ENCODE results near the gene PRRG2. TPM values are rescaled to one million over a fixed set of nuclear protein-coding genes. Genes with fewer than 3 reads are reported as not detected.
A peak's percentile ranks its signal among the peaks of the same experiment; 100 is the strongest.

Gene PRRG2
- total RNA-seq, 2 donors from 2014 or later, result 0.88 to 1.1 TPM

DNA sequence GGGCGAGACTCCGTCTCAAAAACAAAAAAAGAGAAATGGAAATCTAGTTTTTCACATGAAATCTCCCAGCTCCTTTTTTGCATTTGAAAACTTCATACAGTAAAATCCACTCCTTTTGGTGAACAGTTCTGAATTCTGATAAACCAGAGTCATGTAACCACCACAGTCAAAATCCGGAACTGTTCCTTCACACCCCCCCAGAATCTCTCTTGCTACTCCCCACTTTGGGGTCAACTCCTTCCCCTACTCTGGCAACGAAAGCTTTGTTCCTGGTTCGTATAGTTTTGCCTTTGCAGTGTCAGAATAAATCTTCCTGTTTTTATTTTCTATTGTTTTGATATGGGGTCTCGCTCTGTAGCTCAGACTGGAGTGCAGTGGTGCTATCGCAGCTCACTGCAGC, 29.6 kb upstream of the PRRG2 start:
- Mint-ChIP-seq H3K27ac (peak overlapping the region; percentile 54), H3K36me3 (ENCODE audit: insufficient read depth in 2 of 2) (peaks cover 2 to 12% of the 10 kb centered on the region in 2 donors), H3K9me3 (no peaks in the 10 kb centered on the region), H3K27me3 (ENCODE audit: low read depth) (no peaks in the 10 kb centered on the region), H3K4me1 (ENCODE audit: low read depth) (peaks cover 78% of the 10 kb centered on the region), H3K4me3 (no peak overlapping the region)
- ATAC-seq (replicated peaks in 1 of 2) (no peak), DNase-seq (no peak)

DNA sequence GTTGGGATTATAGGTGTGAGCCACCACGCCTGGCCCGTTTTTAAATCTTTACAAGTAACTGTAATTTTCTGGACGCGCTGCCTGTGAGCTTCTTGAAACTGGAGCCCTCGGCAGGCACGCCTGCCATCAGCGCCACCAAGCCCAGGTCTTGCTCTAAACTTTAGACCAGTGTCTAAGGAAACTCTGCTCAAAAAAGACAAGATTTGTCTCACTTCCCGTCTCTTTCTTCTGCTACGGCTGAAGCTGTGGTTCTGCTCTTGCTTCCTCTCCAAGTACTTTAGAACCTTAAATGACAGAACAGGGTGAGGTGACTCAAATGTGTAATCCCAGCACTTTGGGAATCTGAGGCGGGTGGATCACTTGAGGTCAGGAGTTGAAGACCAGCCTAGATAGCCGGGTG, 28.4 kb upstream of the PRRG2 start:
- Mint-ChIP-seq H3K4me3 (peak overlapping the region; percentile 72 to 86), H3K4me1 (ENCODE audit: low read depth) (peaks cover 73% of the 10 kb centered on the region), H3K36me3 (ENCODE audit: insufficient read depth in 2 of 2) (peaks cover 5 to 16% of the 10 kb centered on the region in 2 donors), H3K27me3 (ENCODE audit: low read depth) (no peaks in the 10 kb centered on the region), H3K27ac (peak overlapping the region; percentile 95), H3K9me3 (no peaks in the 10 kb centered on the region)
- ATAC-seq (replicated peaks in 1 of 2) (peak in 1 of 2 donors; percentile 22), DNase-seq (peak in 1 of 2 donors; percentile 31)

DNA sequence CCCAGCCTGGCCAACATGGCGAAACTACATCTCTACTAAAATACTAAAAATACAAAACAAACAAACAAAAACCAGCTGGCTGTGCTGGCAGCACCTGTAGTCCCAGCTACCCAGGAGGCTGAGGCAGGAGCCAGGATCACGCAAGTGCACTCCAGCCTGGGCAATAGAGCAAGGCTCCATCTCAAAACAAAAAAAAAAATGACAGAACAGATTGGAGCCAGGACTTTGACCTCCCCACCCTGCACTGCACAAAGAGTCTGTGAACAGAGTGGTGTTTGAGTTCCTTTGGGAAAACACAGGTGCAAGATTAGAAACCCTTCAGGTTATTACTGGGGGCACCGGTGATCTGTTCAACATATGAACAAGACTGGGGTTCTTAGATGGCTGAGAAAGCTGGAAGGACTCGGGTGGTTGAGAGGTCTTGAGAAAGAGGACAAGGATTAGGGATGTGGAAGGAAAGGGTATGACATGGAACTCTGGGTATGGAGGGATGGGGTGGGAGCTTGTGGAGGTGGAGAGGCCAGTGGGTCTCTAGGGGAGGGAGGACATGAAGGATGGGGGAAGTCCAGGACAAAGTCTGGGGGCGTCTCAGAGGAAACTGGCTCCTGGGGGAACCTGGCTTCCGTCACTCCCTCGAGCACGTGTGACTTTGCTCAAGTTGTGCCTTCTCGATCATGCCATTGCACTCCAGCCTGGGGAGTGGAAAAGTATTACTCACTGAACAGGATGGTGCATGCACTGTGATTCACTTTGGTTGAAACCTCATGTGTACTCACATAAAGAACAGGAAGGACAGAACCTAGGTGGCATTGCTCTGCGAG, 27.5 kb upstream of the PRRG2 start:
- DNase-seq (peak; percentile 62 to 78), ATAC-seq (replicated peaks in 1 of 2) (peak; percentile 86 to 90)
- H3K9me3 Mint-ChIP-seq, result no peaks in the 10 kb centered on the region
- peak overlapping the region; percentile 72 to 81 for H3K4me3 Mint-ChIP-seq
- no peaks in the 10 kb centered on the region for H3K27me3 Mint-ChIP-seq (ENCODE audit: low read depth)
- H3K4me1 Mint-ChIP-seq (ENCODE audit: low read depth), result peaks cover 70% of the 10 kb centered on the region
- H3K36me3 Mint-ChIP-seq (ENCODE audit: insufficient read depth in 2 of 2), result peaks cover 5 to 16% of the 10 kb centered on the region in 2 donors
- peak overlapping the region; percentile 97 for H3K27ac Mint-ChIP-seq

DNA sequence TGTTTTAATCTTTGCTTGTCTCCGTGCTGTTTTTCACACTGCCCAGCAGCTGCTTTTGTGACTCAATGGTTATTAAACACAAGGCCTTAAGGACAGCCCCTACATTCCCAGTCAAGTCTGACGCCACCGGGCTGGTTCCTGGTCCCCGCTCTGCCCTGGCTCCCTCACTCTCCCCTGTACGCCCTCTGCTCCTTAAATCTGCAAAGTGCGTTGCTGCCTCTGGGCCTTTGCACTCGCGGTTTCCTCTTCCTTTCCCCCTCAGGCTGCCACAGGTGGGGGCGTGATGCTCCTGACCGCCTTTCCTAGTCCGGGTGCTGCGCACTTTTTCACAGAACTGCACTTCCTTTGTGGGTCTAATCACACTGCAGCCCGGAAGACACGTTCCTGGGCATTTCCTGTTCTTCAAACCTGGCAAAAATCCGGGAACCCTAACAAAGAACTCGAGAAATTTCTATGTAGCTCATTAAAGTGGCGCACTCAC, 26.4 kb upstream of the PRRG2 start:
- peak overlapping the region; percentile 94 for H3K27ac Mint-ChIP-seq
- no peaks in the 10 kb centered on the region for H3K9me3 Mint-ChIP-seq
- H3K4me3 Mint-ChIP-seq, result peak overlapping the region; percentile 72 to 78
- no peaks in the 10 kb centered on the region for H3K27me3 Mint-ChIP-seq (ENCODE audit: low read depth)
- peaks cover 72% of the 10 kb centered on the region for H3K4me1 Mint-ChIP-seq (ENCODE audit: low read depth)
- ATAC-seq (replicated peaks in 1 of 2) (no peak), DNase-seq (peak; percentile 23 to 44)
- H3K36me3 Mint-ChIP-seq (ENCODE audit: insufficient read depth in 2 of 2), result peaks cover 5 to 17% of the 10 kb centered on the region in 2 donors

DNA sequence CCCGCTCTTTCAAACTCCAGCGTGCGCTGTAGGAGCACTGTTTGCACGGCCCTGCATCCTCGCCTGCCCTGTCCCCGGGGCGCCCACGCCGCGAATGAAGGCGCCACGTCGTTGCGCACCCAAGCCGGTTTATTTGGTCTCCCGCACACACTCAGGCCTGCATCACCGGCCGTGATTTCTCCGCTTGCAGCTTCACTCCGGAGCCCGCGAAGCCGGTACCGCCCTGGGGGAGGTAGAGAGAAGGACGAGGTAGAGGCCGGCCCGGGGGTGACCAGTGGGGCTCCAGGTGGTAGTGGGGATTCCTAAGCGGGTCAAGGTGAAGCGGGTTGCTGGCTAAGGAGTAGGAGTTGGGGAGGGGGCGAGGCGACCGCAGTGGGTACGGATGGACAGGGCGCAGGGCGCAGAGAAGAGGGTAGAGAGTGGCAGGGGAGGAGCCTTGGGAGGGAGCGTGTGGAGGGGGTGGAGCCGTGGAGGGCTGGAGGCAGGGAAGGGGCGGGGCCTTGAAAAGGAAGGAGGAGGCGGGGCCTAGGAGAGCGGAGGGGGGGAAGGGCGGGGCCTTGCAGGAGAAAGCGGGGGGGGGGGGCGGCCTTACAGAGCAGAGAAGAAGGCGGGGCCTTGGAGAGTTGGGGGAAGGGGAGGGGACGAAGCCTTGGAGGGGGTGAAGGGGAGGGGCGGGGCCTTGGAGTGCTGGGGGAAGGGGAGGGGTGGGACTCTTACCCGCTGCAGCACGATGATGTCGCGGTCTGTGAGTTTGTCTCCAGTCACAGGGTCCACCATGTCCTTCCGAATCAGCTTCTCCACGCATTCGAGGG, 25.3 kb upstream of the PRRG2 start:
- H3K36me3 Mint-ChIP-seq (ENCODE audit: insufficient read depth in 2 of 2), result peaks cover 5 to 17% of the 10 kb centered on the region in 2 donors
- H3K4me1 Mint-ChIP-seq (ENCODE audit: low read depth), result peaks cover 77% of the 10 kb centered on the region
- H3K27me3 Mint-ChIP-seq (ENCODE audit: low read depth), result no peaks in the 10 kb centered on the region
- H3K4me3 Mint-ChIP-seq, result peak overlapping the region; percentile 72 to 78
- ATAC-seq (replicated peaks in 1 of 2), result peak; percentile 43 to 54
- H3K9me3 Mint-ChIP-seq, result no peaks in the 10 kb centered on the region
- H3K27ac Mint-ChIP-seq, result no peak overlapping the region
- peak; percentile 82 to 86 for DNase-seq

DNA sequence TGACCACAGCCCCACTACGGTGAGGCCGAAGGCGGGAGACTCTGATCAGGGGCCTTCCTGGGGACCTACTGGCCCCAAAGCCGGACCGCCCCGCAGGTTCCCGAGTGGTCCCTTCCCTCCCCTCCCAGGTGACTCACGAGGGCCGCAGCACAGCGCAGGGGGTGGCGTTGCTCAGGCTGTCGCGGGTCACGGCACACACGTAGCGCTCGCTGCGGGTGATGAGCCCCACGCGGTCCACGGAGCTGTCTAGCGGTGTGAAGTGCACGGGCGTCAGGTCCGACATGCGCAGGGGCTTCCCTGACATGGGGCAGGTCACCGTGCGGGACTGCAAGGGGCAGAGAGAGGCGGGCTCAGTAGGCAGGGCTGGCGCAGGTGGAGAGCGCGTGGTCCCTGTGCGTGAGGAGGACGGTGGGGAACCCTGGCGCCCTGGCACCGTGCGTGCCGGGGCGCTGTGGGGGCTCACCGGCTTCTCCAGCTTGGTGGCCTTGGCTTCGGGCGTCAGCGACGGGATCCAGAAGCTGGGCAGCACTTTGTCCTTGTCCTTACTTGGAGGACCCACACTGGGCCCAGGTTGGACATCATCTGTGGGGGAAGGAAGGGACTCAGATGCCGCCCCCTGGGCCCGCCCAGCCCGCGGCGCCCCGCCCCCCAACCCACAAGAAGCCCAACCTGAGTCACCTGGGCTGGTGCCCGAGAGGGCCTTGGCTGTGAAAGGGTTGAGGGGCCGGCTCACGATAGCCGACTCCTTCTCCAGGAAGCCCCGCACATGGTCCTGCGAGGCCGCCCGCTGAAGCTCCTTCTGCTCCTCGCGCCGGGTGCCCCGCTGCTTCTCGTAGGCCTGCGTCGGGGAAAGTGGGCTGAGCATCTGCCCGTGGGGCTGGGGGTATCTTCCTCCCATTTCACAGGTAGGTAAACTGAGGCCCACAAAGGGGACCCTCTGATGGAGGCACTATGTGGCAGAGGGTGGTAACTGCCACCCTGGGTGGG, 24.4 kb upstream of the PRRG2 start:
- ATAC-seq (replicated peaks in 1 of 2), result peak in 1 of 2 donors; percentile 12
- peaks cover 5 to 17% of the 10 kb centered on the region in 2 donors for H3K36me3 Mint-ChIP-seq (ENCODE audit: insufficient read depth in 2 of 2)
- H3K27ac Mint-ChIP-seq, result no peak overlapping the region

DNA sequence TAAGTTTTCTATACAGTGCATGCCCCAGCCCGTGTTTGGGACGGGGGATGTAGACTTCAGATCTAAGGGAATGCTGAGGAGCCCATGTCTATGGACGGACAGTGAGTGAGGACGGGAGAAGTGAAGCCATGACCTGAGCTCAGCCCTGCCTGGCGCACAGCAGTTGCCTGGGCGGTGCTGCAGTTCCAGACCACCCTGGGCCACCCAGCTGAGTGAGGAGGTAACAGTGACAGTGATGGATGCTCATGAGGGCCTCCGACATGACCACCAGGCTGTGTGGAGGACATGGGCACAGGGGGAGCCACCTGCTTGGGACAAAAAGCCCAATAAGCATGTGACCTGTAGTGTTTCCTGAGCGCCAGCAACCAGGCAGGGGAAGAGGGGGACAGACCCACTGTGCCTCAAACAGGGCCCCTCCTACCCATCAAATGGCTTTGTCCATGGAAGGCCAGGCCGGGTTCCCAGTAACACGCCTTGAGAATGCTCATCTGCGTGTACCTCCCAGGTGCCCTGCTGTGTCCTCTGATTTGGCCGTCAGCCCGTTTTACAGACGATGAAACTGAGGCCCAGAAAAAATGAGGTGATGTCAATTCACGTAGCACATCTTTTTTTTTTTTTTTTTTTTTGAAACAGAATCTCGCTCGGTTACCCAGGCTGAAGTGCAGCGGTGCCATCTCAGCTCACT, 23.3 kb upstream of the PRRG2 start:
- H3K27ac Mint-ChIP-seq, result peak overlapping the region; percentile 7
- ATAC-seq (replicated peaks in 1 of 2), result no peak
- H3K4me3 Mint-ChIP-seq, result peak overlapping the region; percentile 7 to 71
- H3K36me3 Mint-ChIP-seq (ENCODE audit: insufficient read depth in 2 of 2), result peaks cover 5 to 17% of the 10 kb centered on the region in 2 donors
- peaks cover 85% of the 10 kb centered on the region for H3K4me1 Mint-ChIP-seq (ENCODE audit: low read depth)
- H3K9me3 Mint-ChIP-seq, result no peaks in the 10 kb centered on the region
- H3K27me3 Mint-ChIP-seq (ENCODE audit: low read depth), result no peaks in the 10 kb centered on the region
- no peak for DNase-seq

More for the DNA sequence above, 24.4 kb upstream of the PRRG2 start:
- Mint-ChIP-seq H3K4me3 (peak overlapping the region; percentile 18 to 71), H3K9me3 (no peaks in the 10 kb centered on the region), H3K27me3 (ENCODE audit: low read depth) (no peaks in the 10 kb centered on the region), H3K4me1 (ENCODE audit: low read depth) (peaks cover 83% of the 10 kb centered on the region)
- peak; percentile 33 to 55 for DNase-seq

DNA sequence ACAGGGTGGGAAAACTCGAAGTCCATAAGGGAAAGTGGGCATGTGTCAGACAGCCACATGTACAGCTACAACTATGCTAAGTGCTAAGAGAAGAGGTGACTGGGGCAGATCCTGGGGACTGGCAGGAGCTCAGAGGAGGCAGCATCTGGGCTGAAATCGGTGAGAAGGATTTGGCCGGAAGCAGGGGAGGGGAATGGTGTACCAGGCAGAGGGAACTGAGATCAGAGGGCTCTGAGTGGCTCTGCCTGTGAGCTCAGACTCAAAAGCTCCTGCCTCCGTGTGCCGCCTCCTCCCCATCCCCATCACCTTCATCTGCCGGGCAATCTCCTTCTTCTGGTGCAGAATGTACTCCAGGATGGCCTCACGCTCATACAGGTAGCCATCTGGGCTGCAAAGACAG, 22.5 kb upstream of the PRRG2 start:
- Mint-ChIP-seq H3K27ac (peak overlapping the region; percentile 82), H3K36me3 (ENCODE audit: insufficient read depth in 2 of 2) (peaks cover 5 to 17% of the 10 kb centered on the region in 2 donors), H3K9me3 (no peaks in the 10 kb centered on the region), H3K4me3 (peak overlapping the region; percentile 79 to 86), H3K27me3 (ENCODE audit: low read depth) (no peaks in the 10 kb centered on the region), H3K4me1 (ENCODE audit: low read depth) (peaks cover 85% of the 10 kb centered on the region)
- ATAC-seq (replicated peaks in 1 of 2) (no peak), DNase-seq (peak; percentile 28 to 36)

DNA sequence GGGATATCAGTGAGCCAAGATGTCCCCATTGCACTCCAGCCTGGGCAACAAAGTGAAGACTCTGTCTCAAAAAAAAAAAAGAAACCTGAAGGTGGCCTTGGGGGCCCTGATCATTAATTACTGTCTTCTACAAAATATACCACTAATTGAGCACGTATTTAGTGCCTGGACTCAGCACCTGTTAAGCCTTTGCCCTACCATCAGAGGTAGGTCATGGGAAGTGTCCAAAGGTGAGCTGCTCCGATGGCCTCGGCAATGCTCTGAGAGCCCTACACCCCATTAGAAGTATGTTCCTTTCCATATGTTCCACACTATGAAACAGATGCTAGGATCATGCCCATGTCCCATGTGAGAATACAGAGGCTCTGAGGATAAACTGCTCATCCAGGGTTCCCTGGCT, 21.7 kb upstream of the PRRG2 start:
- ATAC-seq (replicated peaks in 1 of 2) (no peak), DNase-seq (no peak)
- H3K4me3 Mint-ChIP-seq, result peak overlapping the region; percentile 79 to 86
- H3K9me3 Mint-ChIP-seq, result no peaks in the 10 kb centered on the region
- peaks cover 85% of the 10 kb centered on the region for H3K4me1 Mint-ChIP-seq (ENCODE audit: low read depth)
- H3K27me3 Mint-ChIP-seq (ENCODE audit: low read depth), result no peaks in the 10 kb centered on the region
- H3K36me3 Mint-ChIP-seq (ENCODE audit: insufficient read depth in 2 of 2), result peaks cover 5 to 17% of the 10 kb centered on the region in 2 donors
- H3K27ac Mint-ChIP-seq, result peak overlapping the region; percentile 86

DNA sequence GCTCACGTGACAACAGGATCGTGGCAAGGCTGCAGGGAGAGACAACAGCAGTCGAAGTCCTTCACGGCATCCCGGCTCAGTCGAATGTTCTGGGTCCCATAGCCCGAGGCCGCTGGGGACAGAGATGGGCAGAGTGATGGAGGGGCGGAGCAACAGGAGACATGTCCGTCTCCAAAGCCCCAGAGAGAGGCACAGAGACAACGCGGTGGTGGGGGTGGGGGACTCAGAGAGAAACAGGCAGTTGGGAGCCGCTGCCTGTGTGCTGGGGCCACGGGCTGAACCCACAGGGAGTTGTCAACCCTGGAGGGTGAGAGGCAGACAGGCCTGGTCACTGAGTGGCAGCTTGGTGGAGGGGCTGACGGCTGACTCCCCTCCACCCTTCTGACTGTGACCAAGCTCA, 21.2 kb upstream of the PRRG2 start:
- peak overlapping the region; percentile 86 for H3K27ac Mint-ChIP-seq
- peak overlapping the region; percentile 79 to 86 for H3K4me3 Mint-ChIP-seq
- H3K36me3 Mint-ChIP-seq (ENCODE audit: insufficient read depth in 2 of 2), result peaks cover 7 to 19% of the 10 kb centered on the region in 2 donors
- DNase-seq, result peak; percentile 34 to 40
- no peaks in the 10 kb centered on the region for H3K27me3 Mint-ChIP-seq (ENCODE audit: low read depth)
- ATAC-seq (replicated peaks in 1 of 2), result peak in 1 of 2 donors; percentile 2
- peaks cover 85% of the 10 kb centered on the region for H3K4me1 Mint-ChIP-seq (ENCODE audit: low read depth)
- H3K9me3 Mint-ChIP-seq, result no peaks in the 10 kb centered on the region

DNA sequence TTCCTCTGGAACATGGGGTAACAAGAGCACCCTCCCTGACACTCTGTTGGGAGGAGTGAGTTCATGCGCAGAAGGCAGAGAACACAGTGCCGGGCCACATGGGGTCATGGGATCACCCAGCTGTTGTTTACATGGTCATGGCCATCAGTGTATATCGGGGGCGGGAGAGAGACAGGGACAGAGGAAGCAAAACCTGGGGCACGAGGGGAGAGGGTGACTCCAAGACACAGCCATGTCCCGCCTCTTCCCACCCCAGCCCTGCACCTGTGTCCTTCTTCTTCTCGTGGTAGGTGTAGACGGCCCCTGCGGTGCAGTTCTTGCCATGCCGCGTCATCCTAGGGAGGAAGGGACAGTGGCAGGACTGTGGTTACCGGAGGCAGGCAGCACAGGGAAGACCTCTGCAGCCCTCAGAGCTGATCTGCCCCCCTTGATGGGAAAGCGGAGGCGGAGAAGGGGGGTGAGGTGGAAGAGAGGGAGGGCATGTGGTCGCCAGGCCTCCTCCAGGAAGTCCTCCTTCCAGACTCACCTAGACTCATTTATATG, 20.7 kb upstream of the PRRG2 start:
- H3K36me3 Mint-ChIP-seq (ENCODE audit: insufficient read depth in 2 of 2), result peaks cover 7 to 21% of the 10 kb centered on the region in 2 donors

More for the DNA sequence above, 20.7 kb upstream of the PRRG2 start:
- ATAC-seq (replicated peaks in 1 of 2), result peak in 1 of 2 donors; percentile 23
- no peaks in the 10 kb centered on the region for H3K27me3 Mint-ChIP-seq (ENCODE audit: low read depth)
- H3K27ac Mint-ChIP-seq, result peak overlapping the region; percentile 86
- peak overlapping the region; percentile 79 to 86 for H3K4me3 Mint-ChIP-seq
- DNase-seq, result peak; percentile 44 to 48
- no peaks in the 10 kb centered on the region for H3K9me3 Mint-ChIP-seq
- peaks cover 85% of the 10 kb centered on the region for H3K4me1 Mint-ChIP-seq (ENCODE audit: low read depth)
